HUES48 (cell line): ENCODE data around the gene RPH3AL.

Source experiments
- H3K27ac ChIP-seq: one replicate; pipeline ENCODE4 v1.7.0; 2013; ENCODE audit warnings: low read depth, low read length, inconsistent platforms
- H3K27me3 ChIP-seq: 2 replicates; pipeline ENCODE4 v1.6.1; 2013; ENCODE audit warnings: mild to moderate bottlenecking, low read length; ENCODE audit not compliant: control insufficient read depth, insufficient read depth
- H3K36me3 ChIP-seq: 2 replicates; pipeline ENCODE4 v1.6.1; 2013; ENCODE audit warnings: low read length; ENCODE audit not compliant: control insufficient read depth, insufficient read depth
- H3K4me1 ChIP-seq: 2 replicates; pipeline ENCODE4 v1.6.1; 2013; ENCODE audit warnings: mild to moderate bottlenecking, low read length; ENCODE audit not compliant: control insufficient read depth, insufficient read depth
- H3K4me3 ChIP-seq: 2 replicates; pipeline ENCODE4 v1.5.1; 2013; ENCODE audit warnings: mild to moderate bottlenecking, low read depth, low read length
- H3K9ac ChIP-seq: 2 replicates; pipeline ENCODE4 v1.6.1; 2013; ENCODE audit warnings: mild to moderate bottlenecking, low read depth, low read length, moderate library complexity
- H3K9me3 ChIP-seq: 2 replicates; pipeline ENCODE4 v1.6.1; 2013; ENCODE audit warnings: low read length; ENCODE audit not compliant: control insufficient read depth, insufficient read depth

The RPH3AL gene

GRCh38 chr17:386141-386876, 33.7 kb upstream of the RPH3AL start:
- no peak overlapping the region for H3K27ac ChIP-seq
- no peak overlapping the region for H3K9ac ChIP-seq
- H3K36me3 ChIP-seq = no peaks in the 10 kb centered on the region
- peaks cover 31% of the 10 kb centered on the region for H3K27me3 ChIP-seq
- peak overlapping the region; percentile 63 for H3K4me3 ChIP-seq
- peaks cover 27% of the 10 kb centered on the region for H3K4me1 ChIP-seq
- H3K9me3 ChIP-seq = no peaks in the 10 kb centered on the region

DNA sequence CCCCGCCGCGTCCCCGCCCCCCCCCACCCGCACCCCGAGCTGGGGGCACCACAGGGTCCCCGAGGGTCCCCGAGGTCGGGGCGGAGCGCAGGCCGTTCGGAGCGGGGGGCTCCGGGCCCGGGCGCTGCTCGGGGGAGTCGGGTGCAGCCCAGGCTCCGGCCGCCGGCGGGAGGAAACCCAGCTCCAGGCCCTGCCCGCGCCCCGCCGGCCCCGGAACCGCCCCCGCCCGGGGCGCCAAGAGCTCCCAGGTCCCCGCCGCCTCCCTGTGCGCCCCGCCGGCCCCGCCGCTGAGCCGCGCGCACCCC, 33.2 kb upstream of the RPH3AL start:
- Histone ChIP-seq H3K4me3 (peak overlapping the region; percentile 63; the same call in 1 of the 2 replicates), H3K27me3 (peaks cover 31% of the 10 kb centered on the region), H3K36me3 (no peaks in the 10 kb centered on the region)

DNA sequence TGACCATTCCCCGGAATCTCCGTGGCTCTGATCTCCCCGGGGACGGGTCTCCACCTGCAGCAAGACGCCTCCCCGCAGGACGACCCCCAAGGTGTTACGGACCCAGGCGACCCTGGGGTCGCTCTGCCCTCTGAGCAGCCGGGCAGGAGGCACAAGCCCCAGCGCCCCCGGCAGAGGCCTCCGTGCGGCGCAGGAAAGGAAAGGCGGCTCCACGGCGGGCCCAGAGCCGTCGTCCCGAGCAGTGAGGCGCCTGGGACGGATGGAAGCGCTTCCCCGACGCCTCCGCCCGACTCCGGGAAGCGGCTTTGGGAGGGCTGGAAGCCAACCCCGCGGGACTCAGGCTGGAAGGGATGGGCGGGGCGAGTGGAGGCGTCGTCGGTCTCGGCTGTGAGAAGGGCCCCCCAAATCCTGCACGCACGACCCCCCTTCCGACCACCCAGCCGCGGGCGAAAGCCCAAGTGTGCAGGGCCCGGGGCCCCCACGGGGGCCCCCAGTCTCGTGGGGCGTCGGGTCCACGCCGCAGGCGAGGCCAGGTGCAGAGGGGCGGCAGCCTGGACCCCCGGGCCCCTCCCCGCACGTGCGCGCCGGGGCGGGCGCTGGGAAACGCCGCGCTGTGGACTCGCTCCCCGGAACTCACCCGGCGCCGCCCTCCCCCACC, 32.7 kb upstream of the RPH3AL start:
- H3K36me3 ChIP-seq = no peaks in the 10 kb centered on the region
- H3K9me3 ChIP-seq = no peaks in the 10 kb centered on the region
- no peak overlapping the region for H3K27ac ChIP-seq
- H3K9ac ChIP-seq = no peak overlapping the region
- peak overlapping the region; percentile 63 for H3K4me3 ChIP-seq
- H3K27me3 ChIP-seq = peaks cover 31% of the 10 kb centered on the region
- H3K4me1 ChIP-seq = peaks cover 27% of the 10 kb centered on the region

More for the DNA sequence above, 33.2 kb upstream of the RPH3AL start:
- H3K27ac ChIP-seq = no peak overlapping the region
- peaks cover 27% of the 10 kb centered on the region for H3K4me1 ChIP-seq
- no peaks in the 10 kb centered on the region for H3K9me3 ChIP-seq
- no peak overlapping the region for H3K9ac ChIP-seq

DNA sequence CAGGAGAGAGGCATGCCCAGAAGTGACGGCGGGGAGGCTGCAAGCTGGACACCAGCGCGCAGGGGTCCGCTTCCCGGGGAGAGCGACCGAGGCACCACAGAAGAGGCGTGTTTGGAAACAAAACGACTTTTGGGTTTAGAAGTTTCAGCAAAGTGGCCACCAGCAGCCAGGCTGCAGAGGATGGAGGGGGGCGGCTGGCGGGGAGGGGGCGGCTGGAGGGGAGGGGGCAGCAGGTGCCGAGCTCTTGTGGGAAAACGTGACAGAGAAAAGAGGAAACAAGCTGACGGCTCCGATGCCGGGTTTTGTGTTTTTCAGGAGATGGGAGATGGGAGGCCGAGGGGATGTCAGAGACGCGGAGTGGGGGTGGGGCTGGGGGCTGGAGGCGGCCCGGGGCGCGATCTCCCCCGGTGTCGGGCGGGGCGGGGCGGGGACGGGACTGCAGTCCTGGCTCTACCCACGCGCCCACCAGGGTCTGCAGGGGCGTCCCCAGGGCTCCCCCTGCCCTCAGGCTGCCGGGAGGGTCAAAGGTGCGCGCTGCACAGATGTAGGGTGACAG, 32.1 kb upstream of the RPH3AL start:
- Histone ChIP-seq H3K4me1 (peaks cover 27% of the 10 kb centered on the region), H3K9me3 (no peaks in the 10 kb centered on the region), H3K27me3 (peaks cover 31% of the 10 kb centered on the region), H3K36me3 (no peaks in the 10 kb centered on the region), H3K27ac (no peak overlapping the region), H3K4me3 (peak overlapping the region; percentile 63), H3K9ac (no peak overlapping the region)

DNA sequence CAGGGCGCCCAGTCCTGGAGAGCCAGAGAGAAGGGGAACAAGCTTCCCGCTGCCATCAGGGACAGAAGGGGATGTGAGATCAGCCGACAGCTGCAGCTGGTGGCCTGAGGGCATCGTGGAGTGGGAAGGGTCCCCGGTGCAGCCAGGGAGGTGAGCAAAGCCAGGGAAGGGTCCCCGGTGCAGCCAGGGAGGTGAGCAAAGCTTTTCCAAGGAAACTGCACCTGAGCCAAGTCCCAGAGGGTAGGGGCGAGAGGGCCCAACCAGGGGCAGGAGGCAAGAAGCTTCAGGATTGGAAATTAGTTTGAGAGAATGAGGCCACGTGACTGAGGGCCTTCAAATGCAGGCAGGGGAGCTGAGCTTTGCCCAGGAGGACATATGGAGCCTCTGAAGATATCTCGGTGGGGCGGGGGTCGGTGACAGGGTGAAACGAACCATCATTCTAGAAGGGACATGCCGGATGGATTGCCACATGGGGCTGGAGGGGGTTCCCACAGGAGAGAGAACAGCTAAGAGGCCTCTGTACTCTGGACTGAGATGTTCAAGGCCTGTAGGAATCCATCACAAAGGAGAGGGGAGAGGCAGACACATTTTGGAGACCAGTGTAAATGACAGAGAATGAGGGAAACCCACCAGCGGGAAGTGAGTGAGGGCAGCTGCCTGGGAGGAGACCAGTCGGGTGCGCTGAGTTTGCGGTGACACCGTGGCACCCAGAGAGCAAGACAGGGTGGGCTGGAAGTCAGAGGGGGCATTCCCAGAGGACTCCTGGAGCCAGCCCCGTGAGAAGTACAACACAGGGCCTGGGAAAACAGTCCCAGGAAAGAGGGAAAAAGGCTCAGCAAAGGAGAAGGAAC, 31.4 kb upstream of the RPH3AL start:
- Histone ChIP-seq H3K27ac (no peak overlapping the region), H3K4me3 (no peak overlapping the region), H3K36me3 (no peaks in the 10 kb centered on the region), H3K27me3 (peaks cover 31% of the 10 kb centered on the region), H3K9ac (no peak overlapping the region), H3K4me1 (peaks cover 27% of the 10 kb centered on the region), H3K9me3 (no peaks in the 10 kb centered on the region)

DNA sequence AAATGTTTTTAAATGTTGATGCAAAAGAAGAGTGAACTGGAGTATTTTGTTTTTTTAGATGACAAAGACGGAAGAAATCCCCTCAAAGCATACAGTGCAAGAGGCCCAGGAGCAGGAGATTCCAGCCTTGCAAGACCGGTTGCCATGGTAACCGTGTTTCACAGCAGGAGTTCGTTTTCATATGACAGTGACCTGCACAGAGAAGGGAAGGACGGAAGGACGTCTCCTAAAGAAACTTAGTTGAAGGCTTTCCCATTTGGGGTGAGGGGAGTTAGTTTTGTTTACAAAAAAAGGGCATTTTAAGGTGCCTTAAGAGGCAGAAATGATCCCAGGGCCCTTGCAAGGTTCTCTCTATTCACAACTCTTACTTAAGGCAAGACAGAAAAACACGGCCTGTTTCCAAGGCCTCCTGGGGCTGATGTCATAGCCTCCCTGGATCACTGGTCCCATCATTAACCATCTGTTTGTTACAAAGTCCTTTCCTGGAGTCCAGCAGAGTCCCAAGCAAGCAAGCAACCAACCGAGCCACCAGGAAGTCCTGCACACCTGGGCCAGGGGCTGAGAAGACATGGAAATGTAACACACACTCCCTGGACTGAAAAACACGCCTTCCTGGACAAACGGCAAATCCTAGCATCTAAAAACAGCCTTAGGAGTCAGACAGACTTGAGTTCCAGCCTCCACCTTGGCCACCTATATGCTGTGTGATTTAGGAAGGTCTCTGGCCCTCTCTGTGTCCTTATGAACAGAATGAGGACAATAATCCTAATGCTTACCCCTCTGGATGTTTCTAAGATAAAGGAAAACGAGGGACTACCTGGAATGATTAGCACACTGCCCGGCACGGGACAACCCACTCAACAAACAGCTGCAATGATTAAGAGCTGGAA, 30.3 kb upstream of the RPH3AL start:
- H3K36me3 ChIP-seq = no peaks in the 10 kb centered on the region
- H3K9me3 ChIP-seq = no peaks in the 10 kb centered on the region
- H3K9ac ChIP-seq = no peak overlapping the region
- peak overlapping the region; percentile 6 for H3K27ac ChIP-seq
- H3K4me3 ChIP-seq = no peak overlapping the region
- H3K27me3 ChIP-seq = peaks cover 31% of the 10 kb centered on the region
- H3K4me1 ChIP-seq = peaks cover 27% of the 10 kb centered on the region

DNA sequence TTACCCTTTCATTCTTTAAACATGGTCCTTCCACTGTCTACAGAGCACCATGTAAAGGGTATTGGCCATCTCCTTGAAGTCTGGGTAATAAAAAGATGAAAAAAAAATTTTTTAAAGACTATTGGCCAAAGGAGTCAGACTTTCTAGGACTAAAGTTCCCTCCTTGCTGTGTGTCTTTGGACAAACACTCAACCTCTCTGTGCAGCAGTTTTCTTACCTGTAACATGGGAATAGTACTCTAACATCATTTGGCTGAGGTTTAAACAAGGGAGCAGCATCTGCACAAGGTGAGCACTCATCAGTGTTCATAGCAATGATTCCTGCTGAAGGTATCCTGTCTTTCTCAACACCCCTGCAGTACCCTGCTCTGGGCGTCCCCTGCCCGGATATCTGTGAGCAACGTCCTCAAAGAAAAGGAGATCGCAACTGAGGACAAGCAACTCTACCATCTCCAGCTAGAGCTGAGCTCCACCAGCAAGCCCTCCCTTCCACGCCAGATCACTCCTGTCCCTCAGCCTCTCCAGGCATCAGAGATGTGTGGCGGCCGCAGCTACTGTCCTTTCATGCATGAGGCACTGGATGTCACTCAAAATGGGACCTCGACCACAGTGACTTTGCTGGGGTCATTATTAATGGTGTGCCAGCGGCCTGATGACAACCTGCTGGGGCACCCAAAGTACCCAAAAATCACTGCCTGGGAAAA, 29.5 kb upstream of the RPH3AL start:
- peak overlapping the region; percentile 6 for H3K27ac ChIP-seq
- H3K4me1 ChIP-seq = peaks cover 30% of the 10 kb centered on the region
- no peaks in the 10 kb centered on the region for H3K9me3 ChIP-seq
- no peak overlapping the region for H3K9ac ChIP-seq
- no peak overlapping the region for H3K4me3 ChIP-seq
- H3K27me3 ChIP-seq = peaks cover 31% of the 10 kb centered on the region
- H3K36me3 ChIP-seq = no peaks in the 10 kb centered on the region

GRCh38 chr17:381516-381915, 28.9 kb upstream of the RPH3AL start:
- H3K27me3 ChIP-seq = peaks cover 29% of the 10 kb centered on the region
- H3K36me3 ChIP-seq = no peaks in the 10 kb centered on the region
- peaks cover 26% of the 10 kb centered on the region for H3K4me1 ChIP-seq
- no peak overlapping the region for H3K27ac ChIP-seq
- H3K9me3 ChIP-seq = no peaks in the 10 kb centered on the region
- no peak overlapping the region for H3K4me3 ChIP-seq
- no peak overlapping the region for H3K9ac ChIP-seq

- Histone ChIP-seq H3K9me3 (no peaks in the 10 kb centered on the region), H3K4me1 (peaks cover 26% of the 10 kb centered on the region), H3K36me3 (no peaks in the 10 kb centered on the region), H3K4me3 (no peak overlapping the region), H3K27me3 (peaks cover 21% of the 10 kb centered on the region), H3K9ac (no peak overlapping the region), H3K27ac (no peak overlapping the region)
Observed at GRCh38 chr17:379531-380465, 27.2 kb upstream of the RPH3AL start.
